Spleen (tissue), 7 donors: ENCODE measurements around the gene APOL6.

Experiments
- CTCF ChIP-seq, 11 experiments: fragments of 200-600 bp in 7 of 11; fragments of 450-650 bp in 4 of 11; sonication (generic) in 4 of 11; IDR thresholded peaks in 8 of 11; conservative IDR thresholded peaks in 3 of 11; 1 replicate in 7 of 11; 2 replicates in 4 of 11; pipeline versions ENCODE4 v1.4.0 to v1.8.0; 2016 to 2021; ENCODE audit warnings: antibody characterized with exemption in 11 of 11, inconsistent platforms in 4 of 11, mild to moderate bottlenecking in 1 of 11
- POLR2A ChIP-seq, 3 donors: fragments of 450-650 bp; IDR thresholded peaks; one replicate each; pipeline ENCODE4 v1.5.1; 2017; ENCODE audit warnings: antibody characterized with exemption in 3 of 3, mild to moderate bottlenecking in 1 of 3
- POLR2AphosphoS5 ChIP-seq, 3 donors: sonication (generic); formaldehyde crosslinking; IDR thresholded peaks; one replicate each; pipeline ENCODE4 v1.5.1; 2017; ENCODE audit warnings: antibody characterized with exemption in 3 of 3
- donor health status: DM: no; HTN: no; CAD: no; lungs with moderate emphysema.
- donor health status: DM: no; HTN: no; CAD: no.
- donor health status: DM: no; HTN: no; CAD: no.

GRCh38 chr22:35615156-35615555, 33.1 kb upstream of the APOL6 start:
- no peak for TF ChIP-seq CTCF (IDR thresholded peaks at IDR 0.05 in 8 of 11, conservative IDR thresholded peaks at IDR 0.05 in 3 of 11)
- no peak for TF ChIP-seq POLR2A (IDR thresholded peaks at IDR 0.05)
- no peak for TF ChIP-seq POLR2AphosphoS5 (IDR thresholded peaks at IDR 0.05)
